SK-N-SH (cell line): ENCODE measurements around the gene NDUFB11. TPM values are rescaled to one million over a fixed set of nuclear protein-coding genes. Genes with fewer than 3 reads are reported as not detected.

Source experiments
- CTCF ChIA-PET: fragments of 300-600, 350-600 bp; formaldehyde crosslinking; extraction: SDS; loops from one replicate; lab custom pipeline; 2021; lab: Yijun Ruan, JAX
- POLR2A ChIA-PET: fragments of 350-600 bp; sonication (Branson Sonifier 250); formaldehyde crosslinking; extraction: SDS; loops from one replicate; lab custom pipeline; 2020; ENCODE audit warnings: antibody characterized with exemption, inconsistent platforms; lab: Yijun Ruan, JAX
- DNase-seq: peaks from one replicate; pipeline ENCODE4 v3.0.0; 2012
- H2AFZ ChIP-seq: fragments of 200-600 bp; sonication (generic); 2 replicates; pipeline ENCODE4 v1.8.1; 2016; ENCODE audit warnings: antibody characterized with exemption, mild to moderate bottlenecking, low read depth
- H3F3A ChIP-seq: fragments of 200-600 bp; sonication (generic); replicated peaks from 2 replicates; pipeline ENCODE3; 2016; ENCODE audit warnings: antibody characterized with exemption, mild to moderate bottlenecking; ENCODE audit not compliant: insufficient read depth
- H3K27ac ChIP-seq, 2 experiments: fragments of 200-500 bp in 1 of 2; fragments of 200-600 bp in 1 of 2; sonication (Bioruptor generic) in 1 of 2; sonication (generic), shearing (Covaris generic) in 1 of 2; 2 replicates each; pipeline versions ENCODE4 v1.5.1 to v1.6.1; 2014 to 2016; ENCODE audit warnings: low read depth in 2 of 2, inconsistent platforms in 1 of 2, low read length in 1 of 2, mild to moderate bottlenecking in 1 of 2, mixed read lengths in 1 of 2
- H3K27me3 ChIP-seq: fragments of 200-600 bp; sonication (generic), shearing (Covaris generic); 2 replicates; pipeline ENCODE4 v1.6.1; 2016; ENCODE audit warnings: mixed run types; ENCODE audit not compliant: insufficient read depth
- H3K36me3 ChIP-seq, 2 experiments: fragments of 200-500 bp in 1 of 2; fragments of 200-600 bp in 1 of 2; sonication (Bioruptor generic) in 1 of 2; sonication (generic) in 1 of 2; replicated peaks in 1 of 2; 2 replicates each; pipeline versions ENCODE3 to v1.5.1; 2014 to 2016; ENCODE audit warnings: low read length in 1 of 2, mild to moderate bottlenecking in 1 of 2; ENCODE audit not compliant: insufficient read depth in 2 of 2, control insufficient read depth in 1 of 2
- H3K4me1 ChIP-seq, 2 experiments: fragments of 200-500 bp in 1 of 2; fragments of 200-600 bp in 1 of 2; sonication (Bioruptor generic) in 1 of 2; sonication (generic), shearing (Covaris generic) in 1 of 2; 2 replicates each; pipeline versions ENCODE4 v1.5.1 to v1.6.1; 2014 to 2016; ENCODE audit warnings: low read depth in 1 of 2, low read length in 1 of 2, mixed run types in 1 of 2; ENCODE audit not compliant: insufficient read depth in 2 of 2, control insufficient read depth in 1 of 2
- H3K4me2 ChIP-seq: fragments of 200-600 bp; sonication (generic), shearing (Covaris generic); 2 replicates; pipeline ENCODE4 v1.6.1; 2017; ENCODE audit warnings: mixed run types
- H3K4me3 ChIP-seq, 2 experiments: fragments of 200-500 bp in 1 of 2; fragments of 200-600 bp in 1 of 2; sonication (Bioruptor generic) in 1 of 2; sonication (generic), shearing (Covaris generic) in 1 of 2; 2 replicates each; pipeline versions ENCODE4 v1.5.1 to v1.8.1; 2014 to 2016; ENCODE audit warnings: low read depth in 2 of 2, inconsistent platforms in 1 of 2, low read length in 1 of 2, mild to moderate bottlenecking in 1 of 2, mixed read lengths in 1 of 2, moderate library complexity in 1 of 2
- H3K79me2 ChIP-seq: fragments of 200-600 bp; sonication (generic); 2 replicates; pipeline ENCODE4 v1.8.1; 2017; ENCODE audit warnings: mild to moderate bottlenecking; ENCODE audit not compliant: insufficient read depth
- H3K9ac ChIP-seq: fragments of 200-600 bp; sonication (generic); 2 replicates; pipeline ENCODE4 v1.6.1; 2017; ENCODE audit warnings: mixed run types
- H3K9me2 ChIP-seq: fragments of 200-600 bp; sonication (generic); 2 replicates; pipeline ENCODE4 v1.6.1; 2017; ENCODE audit warnings: mixed run types
- H3K9me3 ChIP-seq: fragments of 200-600 bp; sonication (generic); 2 replicates; pipeline ENCODE4 v1.6.1; 2017; ENCODE audit warnings: mixed run types, mild to moderate bottlenecking, moderate library complexity
- H4K20me1 ChIP-seq: fragments of 200-600 bp; sonication (generic); 2 replicates; pipeline ENCODE4 v1.6.1; 2017; ENCODE audit warnings: mild to moderate bottlenecking, mixed run types; ENCODE audit not compliant: insufficient read depth
- CHD2 ChIP-seq: fragments of 150-350 bp; IDR thresholded peaks from 2 replicates; pipeline ENCODE4 v1.6.1; 2018; ENCODE audit warnings: low read length; ENCODE audit not compliant: partially characterized antibody
- ELF1 ChIP-seq: IDR thresholded peaks from 2 replicates; pipeline ENCODE4 v1.4.0; 2012
- FOXM1 ChIP-seq: IDR thresholded peaks from 2 replicates; pipeline ENCODE4 v1.4.0; 2012; ENCODE audit warnings: low read depth, mild to moderate bottlenecking
- GABPA ChIP-seq: IDR thresholded peaks from 2 replicates; pipeline ENCODE4 v1.4.0; 2012; ENCODE audit warnings: low read depth, mild to moderate bottlenecking
- GATA2 ChIP-seq: sonication (generic); formaldehyde crosslinking; IDR thresholded peaks from 2 replicates; pipeline ENCODE4 v1.5.0; 2020; ENCODE audit warnings: mild to moderate bottlenecking, missing genetic modification reagents
- IRF3 ChIP-seq: fragments of 150-350 bp; IDR thresholded peaks from 2 replicates; pipeline ENCODE4 v1.6.1; 2016; ENCODE audit warnings: mild to moderate bottlenecking, low read depth, low read length
- MEF2A ChIP-seq: IDR thresholded peaks from 2 replicates; pipeline ENCODE4 v1.4.0; 2012; ENCODE audit warnings: low read depth, borderline replicate concordance
- MXI1 ChIP-seq: IDR thresholded peaks from 2 replicates; pipeline ENCODE4 v1.6.1; 2012; ENCODE audit warnings: mild to moderate bottlenecking, low read depth, low read length, improper control_type of control experiment
- NRF1 ChIP-seq: IDR thresholded peaks from 2 replicates; pipeline ENCODE4 v1.6.1; 2012; ENCODE audit warnings: low read depth, mild to moderate bottlenecking, low read length
- POLR2AphosphoS5 ChIP-seq: IDR thresholded peaks from 2 replicates; pipeline ENCODE4 v1.6.1; 2012; ENCODE audit warnings: low read depth, low read length
- RXRA ChIP-seq: IDR thresholded peaks from 2 replicates; pipeline ENCODE4 v1.4.0; 2012; ENCODE audit warnings: low read depth, mild to moderate bottlenecking, borderline replicate concordance
- SMC3 ChIP-seq: IDR thresholded peaks from 2 replicates; pipeline ENCODE4 v1.6.1; 2012; ENCODE audit warnings: low read depth, low read length, improper control_type of control experiment
- TAF1 ChIP-seq: IDR thresholded peaks from 2 replicates; pipeline ENCODE4 v1.6.1; 2012; ENCODE audit warnings: low read depth, mild to moderate bottlenecking, low read length, moderate library complexity, borderline replicate concordance
- TCF12 ChIP-seq: IDR thresholded peaks from 2 replicates; pipeline ENCODE4 v1.4.0; 2012
- TEAD4 ChIP-seq: IDR thresholded peaks from 2 replicates; pipeline ENCODE4 v1.4.0; 2012; ENCODE audit warnings: mild to moderate bottlenecking, borderline replicate concordance; ENCODE audit not compliant: insufficient read depth
- YY1 ChIP-seq: IDR thresholded peaks from 2 replicates; pipeline ENCODE4 v1.4.0; 2012; ENCODE audit warnings: low read depth, mild to moderate bottlenecking
- WGBS: methylation state at CpG from one replicate; pipeline ENCODE4 v1.1.6; 2017; ENCODE audit warnings: low lambda C conversion rate; 5-methylcytosine and 5-hydroxymethylcytosine counted together
- polyA plus RNA-seq, 3 experiments: library from polyadenylated mRNA; depleted of rRNA; stranded (reverse); fragments of >200 nt; gene quantifications; 2 replicates each; pipeline ENCODE4 v1.2.3, GENCODE V29; 2012
- TF ChIP-seq, protein P1 (sequence below): IDR thresholded peaks from 2 replicates; pipeline ENCODE4 v1.4.0; 2012; ENCODE audit warnings: low read depth, borderline replicate concordance
- TF ChIP-seq, protein P2 (sequence below): IDR thresholded peaks from 2 replicates; pipeline ENCODE4; 2012
- TF ChIP-seq, protein P3 (sequence below): IDR thresholded peaks from 2 replicates; pipeline ENCODE4 v1.4.0; 2012; ENCODE audit warnings: low read depth

NDUFB11 gene
- polyA plus RNA-seq, 1 of the 3 experiments (the other 2 are of a cell fraction), result 107 TPM

GRCh38 chrX:47166126-47166525 is 21.6 kb upstream of the NDUFB11 start (continued):
- TF ChIP-seq FOXM1, result no peak
- no peak for TF ChIP-seq GABPA

- H3K4me1 ChIP-seq, result no peaks in the 10 kb centered on the region
- TF ChIP-seq, protein P1, sequence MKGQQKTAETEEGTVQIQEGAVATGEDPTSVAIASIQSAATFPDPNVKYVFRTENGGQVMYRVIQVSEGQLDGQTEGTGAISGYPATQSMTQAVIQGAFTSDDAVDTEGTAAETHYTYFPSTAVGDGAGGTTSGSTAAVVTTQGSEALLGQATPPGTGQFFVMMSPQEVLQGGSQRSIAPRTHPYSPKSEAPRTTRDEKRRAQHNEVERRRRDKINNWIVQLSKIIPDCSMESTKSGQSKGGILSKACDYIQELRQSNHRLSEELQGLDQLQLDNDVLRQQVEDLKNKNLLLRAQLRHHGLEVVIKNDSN, result no peak
- TF ChIP-seq POLR2AphosphoS5, result no peak
- TF ChIP-seq MXI1, result no peak
- TF ChIP-seq, protein P2, sequence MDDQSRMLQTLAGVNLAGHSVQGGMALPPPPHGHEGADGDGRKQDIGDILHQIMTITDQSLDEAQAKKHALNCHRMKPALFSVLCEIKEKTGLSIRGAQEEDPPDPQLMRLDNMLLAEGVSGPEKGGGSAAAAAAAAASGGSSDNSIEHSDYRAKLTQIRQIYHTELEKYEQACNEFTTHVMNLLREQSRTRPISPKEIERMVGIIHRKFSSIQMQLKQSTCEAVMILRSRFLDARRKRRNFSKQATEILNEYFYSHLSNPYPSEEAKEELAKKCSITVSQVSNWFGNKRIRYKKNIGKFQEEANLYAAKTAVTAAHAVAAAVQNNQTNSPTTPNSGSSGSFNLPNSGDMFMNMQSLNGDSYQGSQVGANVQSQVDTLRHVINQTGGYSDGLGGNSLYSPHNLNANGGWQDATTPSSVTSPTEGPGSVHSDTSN, result no peak
- POLR2A ChIA-PET, result no interaction called here
- 61% methylated on average over 3 of the region's 3 CpGs for WGBS
- peaks cover 13% of the 10 kb centered on the region; the same call in 1 of the 2 replicates for H3K27me3 ChIP-seq
- H2AFZ ChIP-seq, result no peak overlapping the region
- DNase-seq, result no peak
- no peaks in the 10 kb centered on the region; the same call in 1 of the 2 replicates for H4K20me1 ChIP-seq
- peaks cover 65% of the 10 kb centered on the region for H3K79me2 ChIP-seq
- H3F3A ChIP-seq, result peaks cover 2% of the 10 kb centered on the region
- H3K27ac ChIP-seq, result no peak overlapping the region
- H3K4me3 ChIP-seq, result no peak overlapping the region
- no peak overlapping the region for H3K9ac ChIP-seq
- H3K9me3 ChIP-seq, result no peaks in the 10 kb centered on the region
- CTCF ChIA-PET, result no interaction called here
- H3K9me2 ChIP-seq, result no peaks in the 10 kb centered on the region
- H3K4me2 ChIP-seq, result no peak overlapping the region
- H3K36me3 ChIP-seq, result no peaks in the 10 kb centered on the region
Measured at GRCh38 chrX:47164420-47164819, 19.9 kb upstream of the NDUFB11 start.

DNA sequence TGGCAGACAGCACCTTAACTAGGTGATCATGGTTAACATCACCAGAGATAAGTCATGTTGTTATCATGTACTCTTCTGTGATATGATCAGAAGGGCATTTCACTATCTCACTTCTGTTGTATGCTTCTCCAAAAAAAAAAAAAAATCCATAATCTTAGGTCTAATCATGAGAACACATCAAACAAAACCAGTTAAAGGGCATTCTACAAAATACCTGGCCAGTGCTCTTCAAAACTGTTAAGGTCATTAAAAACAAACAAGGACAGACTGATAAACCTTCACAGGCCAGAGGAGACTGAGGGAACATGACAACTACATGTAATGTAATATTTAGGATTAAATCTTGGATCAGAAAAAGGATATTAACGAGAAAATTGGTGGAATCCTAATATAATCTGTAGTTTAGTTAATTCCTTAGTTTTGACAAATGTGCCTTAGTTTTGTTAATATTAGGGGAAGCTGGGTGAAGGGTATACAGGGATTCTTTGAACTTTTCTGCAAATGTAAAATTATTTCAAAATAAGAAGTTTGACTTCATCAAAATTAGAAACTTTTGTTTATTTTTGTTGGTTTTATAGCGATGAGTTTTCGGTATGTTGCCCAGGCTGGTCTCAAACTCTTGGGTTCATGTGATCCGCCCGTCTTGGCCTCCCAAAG is 18.6 kb upstream of the NDUFB11 start:
- Histone ChIP-seq H3K27me3 (peaks cover 6% of the 10 kb centered on the region; the same call in 1 of the 2 replicates), H2AFZ (no peak overlapping the region), H3K27ac (no peak overlapping the region), H3K9ac (no peak overlapping the region), H3F3A (peaks cover 2% of the 10 kb centered on the region), H3K36me3 (no peaks in the 10 kb centered on the region), H4K20me1 (peaks cover 6% of the 10 kb centered on the region; the same call in 1 of the 2 replicates), H3K4me1 (no peaks in the 10 kb centered on the region), H3K9me3 (no peaks in the 10 kb centered on the region), H3K9me2 (no peaks in the 10 kb centered on the region), H3K4me2 (no peak overlapping the region), H3K4me3 (no peak overlapping the region), H3K79me2 (peaks cover 74% of the 10 kb centered on the region)
- WGBS, result 76% methylated on average over 5 of the region's 5 CpGs
- CTCF ChIA-PET, result no interaction called here
- POLR2A ChIA-PET, result no interaction called here
- DNase-seq, result no peak
- TF ChIP-seq MXI1 (no peak), TCF12 (no peak), CHD2 (no peak), NRF1 (no peak), SMC3 (no peak), IRF3 (no peak), TEAD4 (no peak), GATA2 (no peak), MEF2A (no peak), YY1 (no peak), RXRA (no peak), TAF1 (no peak), FOXM1 (no peak), ELF1 (no peak)
- TF ChIP-seq, protein P1, result no peak
- TF ChIP-seq, protein P2, result no peak
- TF ChIP-seq, protein P3, sequence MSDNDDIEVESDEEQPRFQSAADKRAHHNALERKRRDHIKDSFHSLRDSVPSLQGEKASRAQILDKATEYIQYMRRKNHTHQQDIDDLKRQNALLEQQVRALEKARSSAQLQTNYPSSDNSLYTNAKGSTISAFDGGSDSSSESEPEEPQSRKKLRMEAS, result no peak
